Activated CD4-positive, alpha-beta T cell treated with anti-CD3 and anti-CD28 coated beads for 4 hours (primary cell): Measurements from ENCODE around the gene NANOS2.
A peak's percentile ranks its signal among the peaks of the same experiment; 100 is the strongest.

Experiments
- DNase-seq, 2 donors: peaks; one replicate each; pipeline ENCODE4 v3.0.0-alpha.2; 2020

NANOS2 gene

GRCh38 chr19:45890877-45891276 is 23.7 kb downstream of the NANOS2 start:
- DNase-seq = no peak

- no peak for DNase-seq
These were observed 25.2 kb downstream of the NANOS2 start for GRCh38 chr19:45889210-45889885.

- DNase-seq = no peak
These were observed 27.3 kb downstream of the NANOS2 start for GRCh38 chr19:45887200-45887710.

GRCh38 chr19:45886427-45887199 is 28.0 kb downstream of the NANOS2 start:
- peak; percentile 88 to 89 for DNase-seq

GRCh38 chr19:45885556-45886426 is 28.8 kb downstream of the NANOS2 start, which contains the start of gene IRF2BP1:
Gene IRF2BP1, minus strand, starts transcription at chr19:45886141. Its CDS starts 367 bp downstream, at chr19:45885774.
- DNase-seq = peak; percentile 87

- no peak for DNase-seq
These were observed 29.7 kb downstream of the NANOS2 start for GRCh38 chr19:45884682-45885555.

- DNase-seq = no peak
These were observed 30.5 kb downstream of the NANOS2 start for GRCh38 chr19:45883881-45884681.

- no peak for DNase-seq
These were observed 31.0 kb downstream of the NANOS2 start for GRCh38 chr19:45883586-45883880.

GRCh38 chr19:45882652-45883585 is 31.7 kb downstream of the NANOS2 start:
- peak; percentile 76 to 82 for DNase-seq

- no peak for DNase-seq
These were observed 32.6 kb downstream of the NANOS2 start for GRCh38 chr19:45881909-45882528.

GRCh38 chr19:45881082-45881908 is 33.3 kb downstream of the NANOS2 start:
- DNase-seq = no peak

- no peak for DNase-seq
These were observed 34.6 kb downstream of the NANOS2 start for GRCh38 chr19:45879971-45880370.

GRCh38 chr19:45879055-45879454 is 35.5 kb downstream of the NANOS2 start:
- no peak for DNase-seq

GRCh38 chr19:45878043-45878794 is 36.4 kb downstream of the NANOS2 start:
- no peak for DNase-seq

- DNase-seq = peak; percentile 31 to 37
These were observed 38.0 kb downstream of the NANOS2 start for GRCh38 chr19:45876411-45877197.

GRCh38 chr19:45876161-45876410 is 38.5 kb downstream of the NANOS2 start:
- DNase-seq = no peak

- DNase-seq = no peak
These were observed 40.0 kb downstream of the NANOS2 start for GRCh38 chr19:45874620-45874966.
